CD4-positive, alpha-beta T cell treated with Interleukin-15 for 1 hour (primary cell): ENCODE results near the gene C11orf42.
A peak's percentile ranks its signal among the peaks of the same experiment; 100 is the strongest.

Experiments used
- DNase-seq: peaks from one replicate; pipeline ENCODE4 v3.0.0-alpha.2; 2020

The C11orf42 gene, protein sequence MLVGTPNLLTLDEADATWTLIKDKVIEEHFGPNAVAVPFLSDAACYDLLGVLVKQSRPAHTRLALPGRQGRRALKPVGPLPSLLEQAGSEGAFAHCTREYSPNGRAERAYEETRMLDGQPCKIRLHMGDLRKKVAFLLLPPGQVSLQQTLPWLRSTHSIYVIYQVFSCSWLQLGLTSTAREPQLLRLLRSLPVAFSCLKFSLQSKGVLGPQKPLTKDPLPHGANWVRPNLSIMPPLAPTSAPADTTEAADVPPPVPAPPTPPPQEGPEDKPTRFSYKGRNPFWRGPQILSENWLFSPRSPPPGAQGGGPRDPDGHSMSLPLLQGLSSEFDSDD

GRCh38 chr11:6205366-6205765, at the start of gene C11orf42:
Gene C11orf42, plus strand, starts transcription at chr11:6205557. Its CDS starts 59 bp downstream, at chr11:6205616.
- no peak for DNase-seq

GRCh38 chr11:6156628-6157359, 48.6 kb upstream of the C11orf42 start:
- DNase-seq, result no peak

- no peak for DNase-seq
Measured at GRCh38 chr11:6170226-6170625, 35.1 kb upstream of the C11orf42 start, which contains the start of gene OR52B2. Gene OR52B2, minus strand, starts transcription at chr11:6170326. Its CDS starts 0 bp downstream, at chr11:6170326.

DNA sequence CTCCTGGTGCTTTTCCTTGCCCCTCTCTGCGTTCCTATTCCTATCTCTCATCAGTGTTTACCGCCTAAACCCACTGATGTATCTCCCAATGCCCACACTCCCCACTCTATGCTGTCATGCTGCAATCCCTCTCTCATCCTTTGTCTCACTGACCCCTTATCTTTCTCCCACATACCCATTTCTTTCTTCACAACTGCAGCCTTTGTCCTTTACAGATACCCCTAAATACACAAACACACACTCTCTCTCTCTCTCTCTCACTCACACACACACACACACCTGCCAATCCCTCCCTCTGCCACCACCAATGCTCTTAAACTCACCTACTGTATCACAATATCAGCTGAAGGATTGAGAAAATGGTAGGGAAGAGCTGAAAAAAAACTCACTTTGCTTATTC, 29.9 kb upstream of the C11orf42 start:
- no peak for DNase-seq

DNA sequence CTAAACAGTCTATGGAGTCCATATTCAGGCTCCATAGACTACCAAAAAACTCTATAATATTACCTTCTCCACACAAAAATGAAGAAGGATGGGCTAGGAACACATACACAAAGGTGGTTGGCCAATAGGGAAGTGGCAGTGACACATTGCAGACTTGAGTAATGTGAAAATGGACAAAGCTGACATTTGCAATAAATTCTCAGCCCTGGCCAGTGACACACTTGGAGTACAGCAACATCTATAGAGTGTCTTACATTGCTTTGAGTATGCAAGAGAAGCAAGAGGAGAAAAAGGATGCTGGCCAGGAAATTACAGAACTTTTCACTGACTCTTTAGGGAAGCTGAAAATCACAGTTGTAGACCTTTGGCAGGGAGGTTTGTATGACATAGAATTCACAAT, 13.6 kb upstream of the C11orf42 start:
- peak; percentile 45 for DNase-seq

DNA sequence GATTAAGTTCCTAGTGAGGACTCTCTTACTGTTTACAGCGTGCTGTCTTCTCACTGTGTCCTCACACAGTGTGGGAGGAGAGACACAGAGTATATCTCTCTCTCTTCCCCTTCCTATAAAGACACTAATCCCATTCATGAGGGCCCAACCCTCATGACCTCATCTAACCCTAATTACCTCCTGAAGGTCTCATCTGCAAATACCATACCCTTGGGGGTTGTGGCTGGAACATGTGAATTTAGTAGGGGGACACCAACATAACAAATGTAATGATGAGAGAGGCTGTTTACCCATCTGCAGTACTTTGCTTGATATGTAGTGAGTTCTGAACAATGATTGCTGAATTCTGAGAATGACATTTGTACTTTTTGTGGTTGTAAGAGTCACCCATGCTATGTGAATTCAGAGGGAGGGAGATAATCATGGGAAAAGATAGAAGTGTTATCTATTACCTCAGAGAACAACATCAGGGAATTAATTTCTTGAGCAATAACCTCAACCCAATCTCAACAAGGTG, 11.2 kb upstream of the C11orf42 start:
- DNase-seq, result no peak

GRCh38 chr11:6196396-6196795, 9.0 kb upstream of the C11orf42 start:
- DNase-seq, result no peak

DNA sequence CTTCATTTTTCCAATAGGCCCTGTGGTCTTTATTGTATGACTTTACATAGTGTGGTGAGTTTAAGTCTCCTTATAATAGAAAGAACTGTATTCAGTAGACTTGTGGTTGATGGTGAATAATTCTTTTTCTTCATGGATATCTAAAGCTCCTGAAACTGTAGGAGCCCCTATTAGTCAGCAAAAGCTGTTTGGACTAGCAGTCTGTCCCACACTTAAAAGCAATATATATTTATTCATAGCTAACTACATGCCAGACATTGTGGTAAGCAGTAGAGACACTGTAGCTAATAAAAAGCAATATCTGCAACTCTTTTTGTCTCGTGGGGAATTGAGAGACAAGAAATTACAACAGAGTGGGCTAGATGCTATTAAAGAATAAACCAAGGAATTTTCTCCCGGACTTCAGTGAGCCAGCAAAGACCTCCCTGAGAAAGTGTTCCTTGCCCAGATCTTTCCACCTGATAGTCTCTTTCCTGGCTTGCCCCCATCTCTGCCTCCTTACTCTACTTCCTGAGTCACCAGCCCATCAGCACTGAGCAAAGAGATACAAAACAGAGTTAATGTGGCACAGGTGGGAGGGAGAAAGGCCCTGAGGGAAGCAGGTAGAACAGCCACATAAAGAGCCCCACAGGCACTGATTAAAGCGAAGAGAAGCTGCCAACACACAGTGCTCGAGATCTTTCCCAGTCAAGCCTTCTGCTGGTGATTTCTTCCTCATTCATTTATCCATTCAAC, 7.7 kb upstream of the C11orf42 start:
- DNase-seq, result no peak

- DNase-seq, result no peak
Measured at GRCh38 chr11:6199174-6199810, 6.1 kb upstream of the C11orf42 start, which contains the start of gene OR52W1. Gene OR52W1, plus strand, starts transcription at chr11:6199224. Its CDS starts 0 bp downstream, at chr11:6199224.

- DNase-seq, result peak; percentile 81
Measured at GRCh38 chr11:6200975-6201374, 4.4 kb upstream of the C11orf42 start.

- no peak for DNase-seq
Measured at GRCh38 chr11:6201481-6201880, 3.9 kb upstream of the C11orf42 start.

DNA sequence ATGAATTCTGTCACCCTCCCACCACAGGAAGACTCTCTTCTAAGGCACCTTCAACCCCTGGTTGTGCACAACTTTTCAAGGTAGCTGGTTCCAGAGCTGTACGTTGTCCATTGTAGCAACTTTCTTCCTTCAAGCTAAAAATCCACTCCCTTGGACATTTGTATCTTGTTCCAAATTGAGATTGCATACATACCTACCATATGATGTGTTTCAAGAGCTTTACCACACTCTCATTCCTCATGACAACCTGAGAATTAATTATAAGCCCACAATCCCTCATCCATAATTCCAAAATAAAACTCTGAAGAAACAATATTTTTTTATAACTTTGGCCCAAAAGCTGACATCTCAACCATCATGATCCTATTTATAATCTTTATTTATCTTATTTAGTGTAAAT, 3.3 kb upstream of the C11orf42 start:
- DNase-seq, result no peak

GRCh38 chr11:6203327-6203726, 2.0 kb upstream of the C11orf42 start:
- DNase-seq, result no peak

GRCh38 chr11:6204706-6205105, 651 bp upstream of the C11orf42 start:
- no peak for DNase-seq

DNA sequence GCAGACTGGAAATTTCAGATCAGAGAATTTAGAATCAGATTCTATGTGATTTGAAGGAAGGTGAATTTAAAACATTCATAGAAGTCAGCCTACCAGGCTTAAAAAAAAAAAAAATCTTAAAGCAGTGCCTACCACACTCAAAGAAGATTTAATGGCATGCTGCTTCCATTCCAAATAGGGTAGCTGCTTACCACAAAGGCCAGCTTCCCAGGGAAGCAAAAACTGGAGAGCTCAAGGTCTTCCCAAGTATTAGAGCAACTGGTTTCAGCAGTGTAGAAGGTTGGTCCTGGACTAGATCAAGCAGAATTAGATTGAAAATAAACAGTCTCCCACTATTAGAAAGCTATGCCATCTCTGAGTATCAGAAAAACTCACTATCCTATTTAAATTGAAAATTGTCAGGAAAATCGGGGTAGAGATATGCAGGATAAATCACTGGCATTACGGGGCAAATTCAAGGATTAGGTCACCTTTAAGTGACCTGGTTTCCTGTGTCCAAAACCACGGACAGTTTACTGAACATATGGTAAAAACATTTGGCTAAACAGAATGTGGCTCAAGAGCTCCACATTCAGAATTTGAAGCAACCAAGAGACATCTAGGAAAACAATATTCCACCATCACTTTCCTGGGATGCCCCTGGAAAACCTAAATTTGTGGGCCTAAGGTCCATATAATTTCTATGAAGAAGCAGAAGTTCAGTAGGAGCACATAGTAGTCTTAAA, 1.3 kb downstream of the C11orf42 start:
- DNase-seq, result no peak

GRCh38 chr11:6209801-6210200, 4.4 kb downstream of the C11orf42 start:
- no peak for DNase-seq

DNA sequence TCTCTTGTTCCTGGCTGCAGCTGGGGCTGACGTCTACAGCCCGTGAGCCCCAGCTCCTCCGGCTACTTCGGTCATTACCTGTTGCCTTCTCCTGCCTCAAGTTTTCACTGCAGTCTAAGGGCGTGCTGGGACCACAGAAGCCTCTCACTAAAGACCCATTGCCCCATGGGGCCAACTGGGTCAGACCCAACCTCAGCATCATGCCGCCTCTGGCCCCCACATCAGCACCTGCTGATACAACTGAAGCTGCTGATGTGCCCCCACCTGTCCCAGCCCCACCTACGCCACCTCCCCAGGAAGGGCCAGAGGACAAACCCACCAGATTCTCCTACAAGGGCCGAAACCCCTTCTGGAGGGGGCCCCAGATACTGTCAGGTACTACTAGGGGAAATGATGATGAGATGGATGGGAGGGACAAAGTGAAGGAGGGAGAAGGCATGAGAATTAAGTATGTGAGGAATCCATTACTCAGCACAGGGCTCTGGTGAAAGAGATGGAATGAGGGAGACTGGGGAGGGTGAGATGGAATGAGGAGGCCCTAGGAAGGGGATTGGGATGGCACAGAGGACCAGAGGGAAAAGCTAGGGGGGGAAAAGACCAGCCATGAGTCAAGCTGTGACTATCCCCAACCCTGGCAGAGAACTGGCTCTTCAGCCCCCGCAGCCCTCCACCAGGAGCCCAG, 5.1 kb downstream of the C11orf42 start:
- DNase-seq, result no peak

- DNase-seq, result no peak
Measured at GRCh38 chr11:6214530-6214929, 9.2 kb downstream of the C11orf42 start.

DNA sequence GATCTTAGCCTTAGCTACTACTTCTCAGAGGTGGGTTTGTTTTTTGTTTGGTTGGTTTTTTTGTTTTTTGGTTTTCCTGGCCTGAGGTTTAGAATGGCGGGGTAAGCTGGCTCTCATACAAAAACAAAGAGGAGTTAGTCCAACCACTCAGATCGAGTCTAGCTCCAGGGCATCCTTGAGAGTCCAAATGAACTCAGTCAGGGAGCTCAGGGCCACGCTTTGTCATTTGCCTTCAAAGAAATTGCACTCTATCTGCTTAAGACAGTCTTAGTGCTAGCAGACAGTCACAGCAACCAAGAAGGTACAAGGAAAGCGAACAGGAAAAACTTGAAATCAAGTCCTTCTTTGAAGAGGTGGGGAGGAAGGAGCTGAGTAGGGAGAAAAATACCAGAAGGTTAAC, 11.1 kb downstream of the C11orf42 start:
- no peak for DNase-seq

DNA sequence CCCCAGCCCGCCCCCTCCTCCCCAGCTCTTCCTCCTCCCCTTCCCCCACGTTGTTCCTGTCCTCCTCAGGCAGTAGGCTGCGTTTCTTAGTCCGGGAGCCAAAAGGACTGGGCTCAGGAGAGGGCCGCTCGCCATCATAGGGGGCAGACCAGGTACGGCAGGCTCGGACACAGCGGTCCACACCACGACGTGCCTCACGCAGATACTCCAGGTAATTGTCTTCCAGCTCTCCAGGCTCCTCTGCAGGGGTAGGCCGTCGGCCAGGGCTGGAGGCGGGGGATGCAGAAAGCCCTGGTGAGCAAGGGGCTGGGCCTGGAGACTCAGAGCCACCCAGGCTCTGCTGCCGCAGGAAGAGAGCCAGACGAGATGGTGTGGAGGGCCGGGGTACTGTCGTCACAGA, 12.4 kb downstream of the C11orf42 start:
- DNase-seq, result no peak

GRCh38 chr11:6219359-6219758, 14.0 kb downstream of the C11orf42 start:
- DNase-seq, result no peak
